DND-41 (cell line): ENCODE data around the gene PDE4D.

Experiments
- EZH2 ChIP-seq: IDR thresholded peaks from 3 replicates; pipeline ENCODE4 v1.6.1; 2012; ENCODE audit warnings: borderline replicate concordance, low read depth, mild to moderate bottlenecking, moderate library complexity, low read length, inconsistent platforms; ENCODE audit not compliant: severe bottlenecking
- TF ChIP-seq, protein P1 (sequence below): IDR thresholded peaks from 2 replicates; pipeline ENCODE4 v1.5.1; 2012; ENCODE audit warnings: borderline replicate concordance, low read length, moderate library complexity, mild to moderate bottlenecking; ENCODE audit not compliant: poor library complexity, severe bottlenecking; ENCODE audit errors: extremely low read depth

DNA sequence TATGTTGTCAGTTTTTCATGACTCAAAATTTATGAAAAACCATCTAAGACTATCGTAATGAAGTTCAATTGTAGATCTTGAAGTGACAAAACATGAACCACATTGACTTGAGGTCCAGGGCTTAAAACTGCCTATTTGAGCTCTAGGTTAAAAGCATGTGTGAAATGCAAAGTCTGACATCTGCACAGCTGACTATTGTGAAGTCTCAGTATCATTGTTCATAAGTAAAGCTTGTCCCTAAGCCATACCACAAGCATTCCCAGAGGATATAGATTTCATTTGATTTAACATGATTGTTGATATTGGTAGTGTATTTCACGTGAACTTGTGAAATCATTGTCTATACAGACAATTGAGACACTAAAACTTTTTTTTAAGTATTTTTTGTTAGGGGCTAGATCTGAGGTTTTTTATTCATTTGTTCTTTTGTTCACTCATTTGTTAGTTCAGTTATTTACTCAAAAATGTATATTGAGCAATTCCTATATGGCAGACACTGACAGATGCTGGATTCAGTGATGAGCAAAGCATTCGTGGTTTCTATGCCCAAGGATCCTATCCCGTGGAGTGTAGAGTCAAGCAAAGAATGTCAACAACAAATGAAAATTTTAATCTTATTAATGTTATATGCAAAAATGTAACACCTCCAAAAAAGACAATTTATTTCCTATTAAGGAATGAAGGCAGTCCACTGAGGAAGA lies 825.4 kb downstream of the PDE4D start:
- TF ChIP-seq, protein P1, sequence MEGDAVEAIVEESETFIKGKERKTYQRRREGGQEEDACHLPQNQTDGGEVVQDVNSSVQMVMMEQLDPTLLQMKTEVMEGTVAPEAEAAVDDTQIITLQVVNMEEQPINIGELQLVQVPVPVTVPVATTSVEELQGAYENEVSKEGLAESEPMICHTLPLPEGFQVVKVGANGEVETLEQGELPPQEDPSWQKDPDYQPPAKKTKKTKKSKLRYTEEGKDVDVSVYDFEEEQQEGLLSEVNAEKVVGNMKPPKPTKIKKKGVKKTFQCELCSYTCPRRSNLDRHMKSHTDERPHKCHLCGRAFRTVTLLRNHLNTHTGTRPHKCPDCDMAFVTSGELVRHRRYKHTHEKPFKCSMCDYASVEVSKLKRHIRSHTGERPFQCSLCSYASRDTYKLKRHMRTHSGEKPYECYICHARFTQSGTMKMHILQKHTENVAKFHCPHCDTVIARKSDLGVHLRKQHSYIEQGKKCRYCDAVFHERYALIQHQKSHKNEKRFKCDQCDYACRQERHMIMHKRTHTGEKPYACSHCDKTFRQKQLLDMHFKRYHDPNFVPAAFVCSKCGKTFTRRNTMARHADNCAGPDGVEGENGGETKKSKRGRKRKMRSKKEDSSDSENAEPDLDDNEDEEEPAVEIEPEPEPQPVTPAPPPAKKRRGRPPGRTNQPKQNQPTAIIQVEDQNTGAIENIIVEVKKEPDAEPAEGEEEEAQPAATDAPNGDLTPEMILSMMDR, result no peak
- TF ChIP-seq EZH2, result no peak
